Neural progenitor cell (in vitro differentiated cells): Measurements from ENCODE around the gene YOD1.

Source experiments
- CTCF ChIP-seq: fragments of 200-600 bp; sonication (generic); IDR thresholded peaks from 2 replicates; pipeline ENCODE4 v1.5.1; 2017; ENCODE audit warnings: antibody characterized with exemption, mild to moderate bottlenecking
- EZH2 ChIP-seq: fragments of 200-600 bp; sonication (generic); IDR thresholded peaks from 2 replicates; pipeline ENCODE4 v1.6.1; 2017; ENCODE audit warnings: antibody characterized with exemption, mild to moderate bottlenecking, moderate library complexity
- EZH2phosphoT487 ChIP-seq: fragments of 200-600 bp; sonication (generic); IDR thresholded peaks from 2 replicates; pipeline ENCODE4 v1.6.1; 2017; ENCODE audit warnings: antibody characterized with exemption

GRCh38 chr1:207020065-207020708 is 30.8 kb downstream of the YOD1 start:
- no peak for TF ChIP-seq CTCF
- TF ChIP-seq EZH2: no peak
- TF ChIP-seq EZH2phosphoT487: no peak
